Smooth muscle cell (in vitro differentiated cells): ENCODE measurements around the gene CD19. TPM values are rescaled to one million over a fixed set of nuclear protein-coding genes. Genes with fewer than 3 reads are reported as not detected.

Experiments used
- DNase-seq: peaks from one replicate; lab custom pipeline; 2025; ENCODE audit not compliant: unreplicated experiment; lab: John Stamatoyannopoulos, UW
- H2AFZ ChIP-seq: fragments of 200-600 bp; sonication (generic); 2 replicates; pipeline ENCODE4 v1.6.0; 2016; ENCODE audit warnings: antibody characterized with exemption, low read depth, mild to moderate bottlenecking
- H3F3A ChIP-seq: fragments of 200-600 bp; sonication (generic); 2 replicates; pipeline ENCODE4 v1.6.0; 2017; ENCODE audit warnings: antibody characterized with exemption, low read depth
- H3K27ac ChIP-seq: fragments of 200-600 bp; sonication (generic); 2 replicates; pipeline ENCODE4 v1.5.1; 2016; ENCODE audit warnings: low read depth, mild to moderate bottlenecking
- H3K27me3 ChIP-seq: fragments of 200-600 bp; sonication (generic); 2 replicates; pipeline ENCODE4 v1.6.1; 2016; ENCODE audit warnings: low read depth, mild to moderate bottlenecking
- H3K36me3 ChIP-seq: fragments of 200-600 bp; sonication (generic); 2 replicates; pipeline ENCODE4 v1.5.1; 2016; ENCODE audit warnings: low read depth
- H3K4me1 ChIP-seq: fragments of 200-600 bp; sonication (generic); 2 replicates; pipeline ENCODE4 v1.5.1; 2016; ENCODE audit warnings: low read depth
- H3K4me2 ChIP-seq: fragments of 200-600 bp; sonication (generic); 2 replicates; pipeline ENCODE4 v1.6.0; 2016; ENCODE audit warnings: mild to moderate bottlenecking
- H3K4me3 ChIP-seq: fragments of 200-600 bp; sonication (generic); 2 replicates; pipeline ENCODE4 v1.5.1; 2016; ENCODE audit warnings: mild to moderate bottlenecking
- H3K79me2 ChIP-seq: fragments of 200-600 bp; sonication (generic); 2 replicates; pipeline ENCODE4 v1.6.0; 2016; ENCODE audit warnings: low read depth, mild to moderate bottlenecking
- H3K9ac ChIP-seq: fragments of 200-600 bp; sonication (generic); 2 replicates; pipeline ENCODE4 v1.6.0; 2016; ENCODE audit warnings: low read depth
- H3K9me3 ChIP-seq: fragments of 200-600 bp; sonication (generic); replicated peaks from 2 replicates; pipeline ENCODE4 v1.5.1; 2016; ENCODE audit warnings: low read depth
- H4K20me1 ChIP-seq: fragments of 200-600 bp; sonication (generic); 2 replicates; pipeline ENCODE4 v1.6.0; 2016; ENCODE audit warnings: low read depth
- WGBS: methylation state at CpG from one replicate; pipeline ENCODE4 v1.1.7; 2016; ENCODE audit warnings: low lambda C conversion rate; 5-methylcytosine and 5-hydroxymethylcytosine counted together
- polyA plus RNA-seq: library from polyadenylated mRNA; unstranded; fragments of >200 nt; fragmentation: Nextera tagmentation; extraction: Ambion mirVana; gene quantifications from 2 replicates; pipeline ENCODE4 v1.2.1, GENCODE V29; 2016
- total RNA-seq: library from RNA; depleted of rRNA; stranded (reverse); fragments of >200 nt; gene quantifications from 2 replicates; pipeline ENCODE4 v1.2.3, GENCODE V29; 2014
- TF ChIP-seq, protein P1 (sequence below): fragments of 200-600 bp; sonication (generic); IDR thresholded peaks from 2 replicates; pipeline ENCODE4 v1.5.1; 2017; ENCODE audit warnings: borderline replicate concordance, mild to moderate bottlenecking, antibody characterized with exemption; ENCODE audit not compliant: insufficient read depth, poor library complexity, severe bottlenecking

Gene CD19
- total and polyA plus RNA-seq, 2 experiments from 2014 or later = not detected

DNA sequence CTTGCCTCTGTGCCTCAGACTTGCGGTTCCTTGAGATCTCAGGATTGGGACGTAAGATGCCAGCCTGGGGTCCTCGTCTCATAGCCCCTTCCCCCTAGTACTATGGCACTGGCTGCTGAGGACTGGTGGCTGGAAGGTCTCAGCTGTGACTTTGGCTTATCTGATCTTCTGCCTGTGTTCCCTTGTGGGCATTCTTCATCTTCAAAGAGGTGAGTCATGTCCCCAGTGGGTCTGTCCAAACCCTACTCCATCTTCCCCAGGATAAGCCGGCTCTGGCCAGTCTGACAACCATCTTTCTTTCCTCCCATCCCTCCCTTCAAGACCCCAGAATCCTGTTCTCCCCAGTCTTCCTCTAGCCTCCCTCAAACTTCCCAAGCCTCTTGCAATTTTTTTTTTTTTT lies 3.6 kb downstream of the CD19 start:
- no peaks in the 10 kb centered on the region for H3K36me3 ChIP-seq
- no peaks in the 10 kb centered on the region for H3K9me3 ChIP-seq
- 94% methylated on average over 4 of the region's 4 CpGs for WGBS

DNA sequence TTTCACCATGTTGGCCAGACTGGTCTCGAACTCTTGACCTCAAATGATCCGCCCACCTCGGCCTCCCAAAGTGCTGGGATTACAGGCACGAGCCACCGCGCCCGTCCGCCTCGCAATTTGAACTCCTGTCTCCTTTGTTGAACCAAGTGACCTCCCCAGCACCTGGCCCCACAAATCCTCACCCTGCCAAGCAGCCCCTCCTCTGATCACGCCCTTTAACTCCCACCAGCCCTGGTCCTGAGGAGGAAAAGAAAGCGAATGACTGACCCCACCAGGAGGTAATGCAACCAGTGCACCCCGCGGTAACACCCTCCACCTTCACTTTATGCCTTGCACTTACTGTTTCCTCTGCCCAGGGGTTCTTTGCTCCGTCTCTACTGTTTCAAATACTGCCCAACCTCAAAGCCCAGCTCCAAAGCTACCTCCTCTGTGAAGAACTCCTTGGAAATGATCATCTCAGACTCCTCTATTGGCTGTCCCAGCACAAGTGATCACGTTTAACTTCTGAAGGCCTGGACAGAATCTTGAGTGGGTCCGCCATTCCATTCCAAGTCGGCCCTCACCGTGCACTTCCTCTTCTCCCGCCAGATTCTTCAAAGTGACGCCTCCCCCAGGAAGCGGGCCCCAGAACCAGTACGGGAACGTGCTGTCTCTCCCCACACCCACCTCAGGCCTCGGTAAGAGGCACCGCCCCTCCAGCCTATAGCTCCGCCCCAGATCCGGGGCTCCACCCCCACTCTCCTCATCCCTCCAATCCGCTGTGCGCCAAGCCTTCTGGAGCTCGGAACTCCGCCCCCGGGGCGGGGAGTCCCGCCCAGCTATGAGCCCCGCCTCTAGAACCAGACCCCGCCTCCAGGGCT lies 4.4 kb downstream of the CD19 start:
- DNase-seq = no peak

More for the DNA sequence above, 3.6 kb downstream of the CD19 start:
- Histone ChIP-seq H3K79me2 (no peaks in the 10 kb centered on the region), H3K27ac (no peak overlapping the region), H3K4me1 (peaks cover 6% of the 10 kb centered on the region), H2AFZ (no peak overlapping the region), H3F3A (no peaks in the 10 kb centered on the region), H3K27me3 (no peaks in the 10 kb centered on the region), H3K4me3 (no peak overlapping the region), H3K4me2 (no peak overlapping the region), H4K20me1 (no peaks in the 10 kb centered on the region), H3K9ac (no peak overlapping the region)
- TF ChIP-seq, protein P1, sequence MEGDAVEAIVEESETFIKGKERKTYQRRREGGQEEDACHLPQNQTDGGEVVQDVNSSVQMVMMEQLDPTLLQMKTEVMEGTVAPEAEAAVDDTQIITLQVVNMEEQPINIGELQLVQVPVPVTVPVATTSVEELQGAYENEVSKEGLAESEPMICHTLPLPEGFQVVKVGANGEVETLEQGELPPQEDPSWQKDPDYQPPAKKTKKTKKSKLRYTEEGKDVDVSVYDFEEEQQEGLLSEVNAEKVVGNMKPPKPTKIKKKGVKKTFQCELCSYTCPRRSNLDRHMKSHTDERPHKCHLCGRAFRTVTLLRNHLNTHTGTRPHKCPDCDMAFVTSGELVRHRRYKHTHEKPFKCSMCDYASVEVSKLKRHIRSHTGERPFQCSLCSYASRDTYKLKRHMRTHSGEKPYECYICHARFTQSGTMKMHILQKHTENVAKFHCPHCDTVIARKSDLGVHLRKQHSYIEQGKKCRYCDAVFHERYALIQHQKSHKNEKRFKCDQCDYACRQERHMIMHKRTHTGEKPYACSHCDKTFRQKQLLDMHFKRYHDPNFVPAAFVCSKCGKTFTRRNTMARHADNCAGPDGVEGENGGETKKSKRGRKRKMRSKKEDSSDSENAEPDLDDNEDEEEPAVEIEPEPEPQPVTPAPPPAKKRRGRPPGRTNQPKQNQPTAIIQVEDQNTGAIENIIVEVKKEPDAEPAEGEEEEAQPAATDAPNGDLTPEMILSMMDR = no peak
- DNase-seq = no peak

DNA sequence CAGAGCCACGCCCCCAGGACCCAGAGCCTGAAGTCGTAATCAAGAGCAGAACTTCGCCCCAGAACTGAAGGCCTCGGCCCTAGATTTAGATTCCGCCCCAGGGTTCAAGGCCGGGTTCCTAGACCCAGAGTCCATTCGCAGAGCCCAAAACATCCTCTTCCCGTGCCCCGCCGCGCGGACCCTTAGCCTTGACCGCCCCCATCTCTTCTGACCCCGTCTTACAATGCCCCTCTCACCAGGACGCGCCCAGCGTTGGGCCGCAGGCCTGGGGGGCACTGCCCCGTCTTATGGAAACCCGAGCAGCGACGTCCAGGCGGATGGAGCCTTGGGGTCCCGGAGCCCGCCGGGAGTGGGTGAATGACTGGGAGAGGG lies 5.0 kb downstream of the CD19 start:
- DNase-seq = no peak
- Histone ChIP-seq H4K20me1 (no peaks in the 10 kb centered on the region), H3K27me3 (no peaks in the 10 kb centered on the region), H3F3A (no peaks in the 10 kb centered on the region), H3K27ac (no peak overlapping the region), H3K9me3 (no peaks in the 10 kb centered on the region), H3K4me1 (no peaks in the 10 kb centered on the region), H3K4me2 (no peak overlapping the region), H3K4me3 (no peak overlapping the region), H3K9ac (no peak overlapping the region), H2AFZ (no peak overlapping the region), H3K79me2 (no peaks in the 10 kb centered on the region), H3K36me3 (no peaks in the 10 kb centered on the region)
- TF ChIP-seq, protein P1 = no peak
- WGBS = 94% methylated on average over 26 of the region's 26 CpGs

More for the DNA sequence above, 4.4 kb downstream of the CD19 start:
- no peaks in the 10 kb centered on the region for H3F3A ChIP-seq
- H3K9ac ChIP-seq = no peak overlapping the region
- H3K36me3 ChIP-seq = no peaks in the 10 kb centered on the region
- no peaks in the 10 kb centered on the region for H3K79me2 ChIP-seq
- no peak overlapping the region for H2AFZ ChIP-seq
- H3K4me1 ChIP-seq = peaks cover 1% of the 10 kb centered on the region
- WGBS = 65% methylated on average over 36 of the region's 36 CpGs
- no peak overlapping the region for H3K4me2 ChIP-seq
- H3K27me3 ChIP-seq = no peaks in the 10 kb centered on the region
- H3K4me3 ChIP-seq = no peak overlapping the region
- no peak overlapping the region for H3K27ac ChIP-seq
- no peaks in the 10 kb centered on the region for H3K9me3 ChIP-seq
- H4K20me1 ChIP-seq = no peaks in the 10 kb centered on the region
- TF ChIP-seq, protein P1 = no peak
